Measurements from ENCODE around the gene ZBTB7B.

- TF ChIP-seq POLR2A (IDR thresholded peaks at IDR 0.05) (no peak), CTCF (IDR thresholded peaks at IDR 0.05) (no peak)
These were observed 30.4 kb upstream of the ZBTB7B start for GRCh38 chr1:154972213-154972516.

Data from body of pancreas (tissue), 4 donors.